Gastroesophageal sphincter (tissue), 4 donors: ENCODE data around the gene TECPR2. TPM values are rescaled to one million over a fixed set of nuclear protein-coding genes. Genes with fewer than 3 reads are reported as not detected.

ENCODE experiments used
- ATAC-seq: fragments of 150-250 bp; one replicate; pipeline ENCODE4 v1.9.1; 2016; ENCODE audit warnings: mild to moderate bottlenecking, moderate library complexity
- H3K27ac ChIP-seq, 4 donors: fragments of 200-600 bp; sonication (generic) in 3 of 4; 1 replicate in 3 of 4; 2 replicates in 1 of 4; pipeline ENCODE4 v1.5.1; 2016 to 2019
- H3K27me3 ChIP-seq: fragments of 200-600 bp; sonication (generic); one replicate; pipeline ENCODE4 v1.5.1; 2019
- H3K36me3 ChIP-seq, 2 donors: fragments of 200-600 bp; sonication (generic); one replicate each; pipeline ENCODE4 v1.5.1; 2019; ENCODE audit warnings: control low read depth in 1 of 2
- H3K4me1 ChIP-seq, 3 donors: fragments of 200-600 bp; sonication (generic); 1 replicate in 2 of 3; 2 replicates in 1 of 3; pipeline ENCODE4 v1.5.1; 2016 to 2019; ENCODE audit warnings: control low read depth in 2 of 3
- H3K4me3 ChIP-seq, 2 donors: fragments of 200-600 bp; sonication (generic); one replicate each; pipeline ENCODE4 v1.5.1; 2019; ENCODE audit warnings: mild to moderate bottlenecking in 1 of 2, moderate library complexity in 1 of 2
- H3K9me3 ChIP-seq, 3 donors: fragments of 200-600 bp; sonication (generic); one replicate each; pipeline ENCODE4 v1.5.1; 2017 to 2019; ENCODE audit warnings: control low read depth in 2 of 3
- EP300 ChIP-seq: sonication (generic); formaldehyde crosslinking; IDR thresholded peaks from one replicate; pipeline ENCODE4 v1.6.1; 2017; ENCODE audit warnings: antibody characterized with exemption, mild to moderate bottlenecking
- POLR2A ChIP-seq, 2 donors: fragments of 450-650 bp; IDR thresholded peaks; one replicate each; pipeline ENCODE4 v1.6.1; 2017; ENCODE audit warnings: antibody characterized with exemption in 2 of 2, mild to moderate bottlenecking in 2 of 2, moderate library complexity in 1 of 2
- POLR2AphosphoS5 ChIP-seq: sonication (generic); formaldehyde crosslinking; IDR thresholded peaks from one replicate; pipeline ENCODE4 v1.6.1; 2017; ENCODE audit warnings: antibody characterized with exemption
- WGBS, 2 donors: methylation state at CpG; one replicate each; pipeline ENCODE4 v1.1.5; 2018; ENCODE audit warnings: low coverage in 1 of 2; 5-methylcytosine and 5-hydroxymethylcytosine counted together
- total RNA-seq, 4 donors: library from RNA; depleted of rRNA; stranded (reverse); fragments of >200 nt; gene quantifications; one replicate each; pipeline ENCODE4 v1.1.0, GENCODE V29; 2016
- TF ChIP-seq, protein P1 (sequence below), 4 experiments: fragments of 200-600 bp in 2 of 4; fragments of 450-650 bp in 2 of 4; sonication (generic) in 1 of 4; IDR thresholded peaks; one replicate each; pipeline ENCODE4 v1.5.1; 2017 to 2019; ENCODE audit warnings: antibody characterized with exemption in 4 of 4, mild to moderate bottlenecking in 2 of 4, moderate library complexity in 2 of 4

The TECPR2 gene
- total RNA-seq, 4 donors from 2014 or later, result 26.0 to 57.2 (median 30.5) TPM

DNA sequence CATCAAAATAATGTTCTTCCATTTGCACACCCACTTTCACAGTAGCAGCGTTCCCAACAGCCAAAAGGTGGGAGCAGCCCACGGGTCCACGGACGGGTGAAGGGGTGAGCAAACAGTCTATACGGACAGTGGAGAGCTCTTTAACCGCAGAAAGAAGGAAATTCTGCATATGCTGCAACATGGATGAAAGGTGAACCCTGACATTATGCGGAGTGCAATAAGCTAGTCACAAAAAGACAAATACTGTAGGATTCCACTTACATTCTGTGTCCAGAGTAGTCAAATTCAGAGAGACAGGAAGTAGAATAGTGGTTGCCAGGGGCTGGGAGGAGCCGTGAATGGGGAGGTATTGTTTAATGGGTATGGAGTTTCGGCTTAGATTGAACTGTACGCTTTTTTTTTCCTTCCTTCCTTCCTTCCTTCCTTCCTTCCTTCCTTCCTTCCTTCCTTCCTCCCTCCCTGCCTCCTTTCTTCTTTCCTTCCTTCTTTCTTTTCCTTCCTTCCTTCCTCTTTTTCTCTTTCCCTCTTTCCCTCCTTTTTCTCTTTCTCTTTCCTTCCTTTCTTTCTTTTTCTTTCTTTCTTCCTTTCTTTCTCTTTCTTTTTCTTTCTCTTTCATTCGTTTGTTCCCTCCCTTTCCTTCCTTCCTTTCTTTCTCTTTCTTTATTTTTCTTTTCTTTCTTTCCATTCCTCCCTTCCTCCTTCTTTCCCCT lies 162.6 kb downstream of the TECPR2 start:
- Histone ChIP-seq H3K36me3 (no peaks in the 10 kb centered on the region), H3K4me3 (peak overlapping the region; percentile 43 to 64), H3K9me3 (no peaks in the 10 kb centered on the region), H3K27me3 (no peaks in the 10 kb centered on the region), H3K4me1 (peaks cover 0 to 28% (median 3%) of the 10 kb centered on the region in 3 donors), H3K27ac (peak overlapping the region; percentile 24 to 92 (median 86))
- ATAC-seq, result peak; percentile 1
- WGBS, 2 donors, result 2 to 5% methylated on average over 7 to 8 of the region's 11 CpGs
- TF ChIP-seq POLR2A (IDR thresholded peaks at IDR 0.05), result no peak
- no peak for TF ChIP-seq EP300
- no peak for TF ChIP-seq POLR2AphosphoS5
- TF ChIP-seq, protein P1, sequence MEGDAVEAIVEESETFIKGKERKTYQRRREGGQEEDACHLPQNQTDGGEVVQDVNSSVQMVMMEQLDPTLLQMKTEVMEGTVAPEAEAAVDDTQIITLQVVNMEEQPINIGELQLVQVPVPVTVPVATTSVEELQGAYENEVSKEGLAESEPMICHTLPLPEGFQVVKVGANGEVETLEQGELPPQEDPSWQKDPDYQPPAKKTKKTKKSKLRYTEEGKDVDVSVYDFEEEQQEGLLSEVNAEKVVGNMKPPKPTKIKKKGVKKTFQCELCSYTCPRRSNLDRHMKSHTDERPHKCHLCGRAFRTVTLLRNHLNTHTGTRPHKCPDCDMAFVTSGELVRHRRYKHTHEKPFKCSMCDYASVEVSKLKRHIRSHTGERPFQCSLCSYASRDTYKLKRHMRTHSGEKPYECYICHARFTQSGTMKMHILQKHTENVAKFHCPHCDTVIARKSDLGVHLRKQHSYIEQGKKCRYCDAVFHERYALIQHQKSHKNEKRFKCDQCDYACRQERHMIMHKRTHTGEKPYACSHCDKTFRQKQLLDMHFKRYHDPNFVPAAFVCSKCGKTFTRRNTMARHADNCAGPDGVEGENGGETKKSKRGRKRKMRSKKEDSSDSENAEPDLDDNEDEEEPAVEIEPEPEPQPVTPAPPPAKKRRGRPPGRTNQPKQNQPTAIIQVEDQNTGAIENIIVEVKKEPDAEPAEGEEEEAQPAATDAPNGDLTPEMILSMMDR (IDR thresholded peaks at IDR 0.05), result no peak

DNA sequence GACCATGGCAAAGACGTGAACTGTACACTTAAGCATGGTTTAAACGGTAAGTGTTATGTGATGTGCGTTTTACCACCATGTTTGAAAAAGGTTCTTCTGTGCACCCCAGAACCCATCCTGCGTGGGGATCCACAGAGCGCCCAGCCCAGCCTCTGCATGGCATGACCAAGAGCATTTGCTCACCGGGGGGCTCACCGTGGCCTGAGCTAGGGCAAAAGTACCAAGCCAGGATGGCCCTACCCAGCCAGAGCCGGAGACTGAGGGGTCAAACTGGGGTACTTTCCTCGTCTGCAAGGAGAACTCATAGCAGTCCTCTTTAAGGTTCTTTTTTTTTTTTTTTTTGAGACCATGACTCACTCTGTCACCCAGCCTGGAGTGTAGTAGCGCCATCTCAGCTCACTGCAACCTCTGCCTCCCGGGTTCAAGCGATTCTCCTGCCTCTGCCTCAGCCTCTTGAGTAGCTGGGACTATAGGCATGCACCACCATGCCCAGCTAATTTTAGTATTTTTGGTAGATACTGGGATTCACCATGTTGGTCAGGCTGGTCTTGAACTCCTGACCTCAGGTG lies 163.3 kb downstream of the TECPR2 start:
- H3K4me3 ChIP-seq, result no peak overlapping the region
- ATAC-seq, result no peak
- H3K27ac ChIP-seq, result peak overlapping the region in 1 of 4 donors; percentile 83
- no peaks in the 10 kb centered on the region for H3K9me3 ChIP-seq
- TF ChIP-seq, protein P1 (IDR thresholded peaks at IDR 0.05), result no peak
- no peak for TF ChIP-seq POLR2A (IDR thresholded peaks at IDR 0.05)
- no peak for TF ChIP-seq POLR2AphosphoS5
- TF ChIP-seq EP300, result no peak
- 80 to 82% methylated on average over 2 to 12 of the region's 12 CpGs for WGBS, 2 donors
- H3K27me3 ChIP-seq, result no peaks in the 10 kb centered on the region
- H3K4me1 ChIP-seq, result peaks cover 0 to 28% (median 3%) of the 10 kb centered on the region in 3 donors
- no peaks in the 10 kb centered on the region for H3K36me3 ChIP-seq

DNA sequence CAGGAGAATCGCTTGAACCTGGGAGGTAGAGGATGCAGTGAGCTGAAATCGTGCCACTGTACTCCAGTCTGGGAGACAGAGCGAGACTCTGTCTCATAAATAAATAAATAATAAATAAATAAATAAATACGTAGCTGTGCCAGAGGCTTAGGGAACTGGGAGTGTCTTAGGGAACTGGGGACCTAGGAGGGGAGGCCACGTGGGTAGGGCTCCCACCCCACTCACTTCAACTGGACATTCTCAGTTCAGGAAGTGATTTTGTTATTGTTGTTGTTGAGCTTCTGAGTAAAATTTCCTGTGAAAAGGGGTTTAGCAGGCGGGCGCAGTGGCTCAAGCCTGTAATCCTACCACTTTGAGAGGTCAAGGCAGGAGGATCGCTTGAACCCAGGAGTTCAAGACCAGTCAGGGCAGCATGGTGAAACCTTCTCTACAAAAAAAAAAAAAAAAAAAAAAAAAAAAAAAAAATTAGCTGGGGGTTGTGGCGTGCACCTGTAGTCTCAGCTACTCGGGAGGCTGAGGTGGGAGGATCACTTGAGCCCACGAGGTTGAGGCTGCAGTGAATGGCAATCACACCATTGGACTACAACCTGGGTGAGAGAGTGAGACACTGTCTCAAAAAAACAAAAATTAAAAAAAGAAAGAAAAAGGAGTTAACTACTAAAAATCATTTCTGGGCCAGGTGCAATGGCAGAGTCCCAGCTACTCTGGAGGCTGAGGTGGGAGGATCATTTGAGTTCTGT lies 165.9 kb downstream of the TECPR2 start:
- TF ChIP-seq EP300 (no peak), POLR2A (IDR thresholded peaks at IDR 0.05) (no peak), POLR2AphosphoS5 (no peak)
- TF ChIP-seq, protein P1 (IDR thresholded peaks at IDR 0.05), result no peak
- no peak overlapping the region for H3K27ac ChIP-seq

DNA sequence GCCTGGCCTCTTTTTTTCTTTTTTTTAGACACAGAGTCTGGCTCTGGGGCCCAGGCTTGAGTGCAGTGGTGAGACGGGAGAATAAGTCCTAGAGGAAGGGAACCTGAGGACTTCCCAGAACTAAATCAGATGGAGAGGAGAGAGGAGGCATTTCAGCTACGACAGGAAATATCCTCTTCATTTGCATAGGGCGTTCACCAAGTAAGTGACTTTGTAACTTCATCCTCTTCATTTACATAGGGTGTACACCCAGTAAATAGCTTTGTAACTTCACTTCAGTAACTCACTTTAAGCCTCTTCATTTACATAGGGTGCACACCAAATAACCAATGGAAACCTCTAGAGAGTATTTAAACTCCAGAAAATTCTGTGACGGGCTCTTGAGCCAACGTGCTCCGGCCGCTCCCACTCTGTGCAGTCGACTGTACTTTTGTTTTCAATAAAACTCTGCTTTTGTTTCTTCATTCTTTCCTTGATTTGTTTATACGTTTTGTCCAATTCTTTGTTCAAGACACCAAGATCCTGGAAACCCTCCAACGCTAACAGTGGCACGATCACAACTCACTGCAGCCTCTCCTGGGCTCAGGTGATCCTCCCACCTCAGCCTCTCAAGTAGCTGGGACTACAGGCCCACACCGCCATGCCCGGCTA lies 168.2 kb downstream of the TECPR2 start:
- Histone ChIP-seq H3K4me3 (no peak overlapping the region), H3K9me3 (no peaks in the 10 kb centered on the region), H3K27me3 (no peaks in the 10 kb centered on the region), H3K36me3 (no peaks in the 10 kb centered on the region), H3K4me1 (peaks cover 0 to under 1% (median 0%) of the 10 kb centered on the region in 3 donors), H3K27ac (no peak overlapping the region)
- TF ChIP-seq, protein P1 (IDR thresholded peaks at IDR 0.05), result no peak
- TF ChIP-seq POLR2AphosphoS5, result no peak
- no peak for TF ChIP-seq EP300
- TF ChIP-seq POLR2A (IDR thresholded peaks at IDR 0.05), result no peak
- 58 to 66% methylated on average over 9 to 13 of the region's 13 CpGs for whole genome bisulfite sequencing, 2 donors
- no peak for ATAC-seq

More for the DNA sequence above, 165.9 kb downstream of the TECPR2 start:
- 77% methylated on average over 6 to 11 of the region's 11 CpGs for WGBS, 2 donors
- ATAC-seq, result no peak
- Histone ChIP-seq H3K27me3 (no peaks in the 10 kb centered on the region), H3K36me3 (no peaks in the 10 kb centered on the region), H3K9me3 (no peaks in the 10 kb centered on the region), H3K4me1 (peaks cover 0 to 21% (median 3%) of the 10 kb centered on the region in 3 donors), H3K4me3 (no peak overlapping the region)
